AG04449 (cell line): ENCODE results near the gene CYP4A22.

Experiments
- CTCF ChIA-PET: fragments of 350-600 bp; formaldehyde crosslinking; extraction: SDS; loops from one replicate; lab custom pipeline; 2021; ENCODE audit warnings: antibody characterized with exemption; lab: Yijun Ruan, JAX
- POLR2A ChIA-PET: fragments of 400-600, 350-600 bp; formaldehyde crosslinking; extraction: SDS; loops from one replicate; lab custom pipeline; 2020; ENCODE audit warnings: antibody characterized with exemption, inconsistent platforms; lab: Yijun Ruan, JAX
- DNase-seq: peaks from one replicate; pipeline ENCODE4 v3.0.0-alpha.2; 2010; ENCODE audit warnings: low read depth, low spot score
- H3K4me3 ChIP-seq: 2 replicates; pipeline ENCODE4 v1.5.1; 2011; ENCODE audit warnings: low read depth, mild to moderate bottlenecking, control low read depth, low read length
- CTCF ChIP-seq: IDR thresholded peaks from one replicate; pipeline ENCODE4 v1.5.1; 2011; ENCODE audit warnings: mild to moderate bottlenecking, moderate library complexity, low read length, control low read depth, inconsistent platforms; ENCODE audit not compliant: insufficient read depth; ENCODE audit errors: missing control alignments

The CYP4A22 gene

GRCh38 chr1:47164552-47164951 lies 27.3 kb downstream of the CYP4A22 start:
- ChIA-PET CTCF (interaction anchor here (1.4 kb wide), 1 partner anchor 10 kb away, joined by 7 read pairs; no protein-coding TSS in a partner anchor), POLR2A (no interaction called here)
- no peak for DNase-seq
- no peak overlapping the region for H3K4me3 ChIP-seq
- no peak for TF ChIP-seq CTCF

GRCh38 chr1:47172782-47173181 lies 35.5 kb downstream of the CYP4A22 start:
- ChIA-PET POLR2A (no interaction called here), CTCF (interaction anchor here (12.9 kb wide), 1 partner anchor 19 kb away, joined by 213 read pairs; the partner anchor contains the start of gene PDZK1IP1)
- DNase-seq = no peak
- no peak overlapping the region for H3K4me3 ChIP-seq
- TF ChIP-seq CTCF = no peak

- no peak overlapping the region for H3K4me3 ChIP-seq
- ChIA-PET POLR2A (no interaction called here), CTCF (interaction anchor here (0.8 to 12.9 kb wide), 15 partner anchors 8 to 553 kb away, joined by 3 to 213 read pairs (median 5); partner anchors contain the start of genes CMPK1, FOXD2 and PDZK1IP1)
- no peak for TF ChIP-seq CTCF
- no peak for DNase-seq
Observed at GRCh38 chr1:47174656-47175020, 37.4 kb downstream of the CYP4A22 start.

GRCh38 chr1:47175227-47175934 lies 38.1 kb downstream of the CYP4A22 start:
- H3K4me3 ChIP-seq = no peak overlapping the region
- no peak for DNase-seq
- ChIA-PET CTCF (interaction anchor here (0.8 to 12.9 kb wide), 21 partner anchors 9 to 552 kb away, joined by 3 to 213 read pairs (median 4); partner anchors contain the start of genes CMPK1, FOXD2 and PDZK1IP1), POLR2A (no interaction called here)
- TF ChIP-seq CTCF = peak; percentile 92

GRCh38 chr1:47178020-47178419 lies 40.8 kb downstream of the CYP4A22 start:
- no peak for DNase-seq
- TF ChIP-seq CTCF = no peak
- POLR2A ChIA-PET = interaction anchor here (1.4 to 1.6 kb wide), 2 partner anchors 136 to 155 kb away, joined by 4 to 5 read pairs; partner anchors contain the start of genes CMPK1 and STIL
- no peak overlapping the region for H3K4me3 ChIP-seq
- CTCF ChIA-PET = interaction anchor here (1.1 to 12.9 kb wide), 15 partner anchors 8 to 729 kb away, joined by 3 to 213 read pairs (median 6); partner anchors contain the start of genes FOXD2 and PDZK1IP1

GRCh38 chr1:47178654-47179016 lies 41.4 kb downstream of the CYP4A22 start:
- no peak for TF ChIP-seq CTCF
- H3K4me3 ChIP-seq = peak overlapping the region; percentile 60
- no peak for DNase-seq
- ChIA-PET CTCF (interaction anchor here (0.6 to 12.9 kb wide), 41 partner anchors 9 to 730 kb away, joined by 3 to 213 read pairs (median 4); partner anchors contain the start of genes CMPK1, FOXD2 and PDZK1IP1), POLR2A (interaction anchor here (0.7 to 1.6 kb wide), 4 partner anchors 135 to 354 kb away, joined by 3 to 5 read pairs (median 4); partner anchors contain the start of genes CMPK1, FOXD2 and STIL)
